NCI-H2107 treated with DMSO at 0.1 percent for 48 hours (cell line): Measurements from ENCODE around the gene ONECUT3.

Experiments used
- DNase-seq: peaks from one replicate; lab custom pipeline; 2025; ENCODE audit not compliant: unreplicated experiment; lab: John Stamatoyannopoulos, UW

ONECUT3 gene

DNA sequence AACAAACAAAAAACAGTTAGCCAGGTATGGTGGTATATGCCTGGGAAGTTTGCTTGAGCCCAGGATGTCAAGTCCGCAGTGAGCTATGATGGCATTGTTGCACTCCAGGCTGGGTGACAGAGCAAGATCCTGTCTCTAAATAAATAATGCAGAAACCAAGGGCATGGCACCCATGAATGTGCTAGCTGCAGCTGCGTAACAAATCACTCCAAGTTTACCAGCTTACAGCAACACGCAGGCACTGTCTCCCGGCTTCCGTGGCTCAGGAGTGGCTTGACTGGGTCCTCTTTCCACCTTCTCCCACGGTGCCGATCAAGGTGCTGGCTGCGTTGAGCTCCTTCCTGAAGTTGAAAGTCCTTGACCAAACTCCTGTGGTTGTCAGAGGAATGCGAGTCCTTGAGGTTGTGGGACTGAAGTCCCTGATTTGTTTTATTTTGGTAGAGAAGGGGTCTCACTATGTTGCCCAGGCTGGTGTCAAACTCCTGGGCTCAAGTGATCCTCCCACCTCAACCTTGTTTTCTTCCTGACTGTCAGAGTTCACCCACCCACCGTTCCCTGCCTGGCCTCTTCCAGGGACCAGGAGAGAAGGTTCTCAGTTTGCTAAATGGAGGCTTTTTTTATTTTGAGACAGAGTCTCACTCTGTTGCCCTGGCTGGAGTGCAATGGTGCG lies 13.2 kb upstream of the ONECUT3 start:
- no peak for DNase-seq

DNA sequence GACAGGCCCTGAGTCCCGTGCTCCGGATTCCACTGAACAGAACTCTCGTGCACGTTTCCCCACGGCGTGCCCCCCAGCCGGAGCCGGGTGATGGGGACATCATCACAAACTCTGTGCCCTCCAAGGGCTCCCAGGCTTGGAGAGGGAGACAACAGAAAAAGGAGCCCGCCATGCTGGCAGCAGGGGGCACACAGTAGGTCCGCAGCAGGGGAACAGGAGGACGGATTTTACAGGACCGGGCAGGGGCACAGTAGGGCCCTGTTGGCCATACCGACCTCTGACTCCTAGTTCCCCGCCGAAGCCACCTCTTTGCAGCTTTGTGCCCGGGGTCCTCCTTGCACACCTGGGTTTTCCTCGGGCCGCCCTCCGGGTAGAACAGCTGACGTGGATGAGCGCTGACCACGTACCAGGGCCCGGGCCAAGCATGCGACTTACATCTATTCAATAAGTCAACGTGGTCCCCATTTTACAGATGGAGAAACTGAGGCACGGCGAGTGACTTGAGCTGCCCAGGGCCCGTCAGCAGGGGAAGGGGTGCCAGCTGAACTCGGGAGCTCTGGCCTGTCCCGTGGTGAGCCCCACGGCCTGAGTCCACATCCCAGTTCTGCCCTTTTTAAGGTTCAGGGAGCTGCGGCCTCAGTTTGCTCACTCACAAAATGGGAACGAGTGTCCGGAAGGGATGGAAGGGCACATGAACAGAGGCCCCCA lies 10.2 kb upstream of the ONECUT3 start:
- no peak for DNase-seq

DNA sequence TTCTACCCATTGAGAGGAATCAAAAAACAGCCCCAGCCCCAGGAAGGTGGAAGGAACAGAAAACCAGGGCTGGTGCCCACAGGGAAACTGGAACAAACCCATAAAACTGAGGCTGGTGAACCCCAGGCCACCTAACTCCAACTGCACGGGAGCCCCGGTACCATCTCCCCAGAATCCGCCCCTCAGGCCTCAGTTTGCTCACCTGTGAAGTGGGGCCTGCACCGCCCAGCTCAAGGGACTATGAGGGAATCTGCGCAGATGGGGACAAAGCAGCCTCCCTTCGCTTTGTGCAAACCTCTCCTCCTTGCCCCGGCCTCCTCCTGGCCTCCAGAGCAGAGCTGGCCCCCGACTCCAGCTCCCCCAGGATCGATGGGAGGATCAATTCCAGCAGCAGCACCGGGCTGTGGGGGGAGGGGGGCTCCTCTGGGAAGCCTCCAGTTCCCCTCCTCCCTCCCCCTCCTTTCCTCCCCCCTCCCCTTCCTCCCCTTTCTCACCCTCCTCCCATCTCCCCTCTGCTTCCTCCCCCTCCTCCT lies 9.1 kb upstream of the ONECUT3 start:
- DNase-seq = no peak

DNA sequence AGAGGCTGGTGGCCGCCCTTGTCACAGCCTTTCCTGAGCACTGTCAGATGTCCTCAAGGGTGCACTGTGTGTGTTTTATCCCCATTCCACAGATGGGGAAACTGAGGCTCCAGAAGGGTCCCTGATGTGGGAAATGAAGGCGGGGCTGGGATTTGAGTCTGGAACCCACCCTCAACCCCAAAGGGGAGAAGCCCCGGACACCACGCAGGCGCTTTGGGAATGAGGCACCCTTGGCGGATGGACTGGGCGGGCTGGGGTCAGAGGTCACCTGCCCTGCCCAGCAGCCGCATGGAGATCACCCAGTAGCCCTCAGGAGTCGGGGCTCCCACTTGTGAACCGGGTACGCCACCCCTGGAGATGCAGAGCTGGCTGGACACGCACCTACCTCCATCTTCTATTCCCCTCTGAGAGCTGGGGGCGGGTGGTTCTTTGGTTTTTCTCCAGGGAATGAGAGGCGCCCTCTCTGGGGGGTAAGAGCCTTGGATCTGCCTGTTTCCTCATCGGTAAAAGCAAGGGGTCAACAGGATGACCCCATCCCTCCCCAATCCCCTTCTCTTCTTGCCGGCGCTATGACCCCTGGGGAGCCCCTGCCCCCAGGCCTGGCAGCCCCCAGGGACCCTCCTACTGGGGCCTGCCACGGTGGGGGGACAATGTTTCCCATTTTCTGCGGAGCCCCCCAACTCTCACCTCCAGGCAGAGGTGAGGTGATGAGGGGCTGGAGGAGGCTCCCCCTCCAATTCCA lies 8.3 kb upstream of the ONECUT3 start:
- DNase-seq = no peak

DNA sequence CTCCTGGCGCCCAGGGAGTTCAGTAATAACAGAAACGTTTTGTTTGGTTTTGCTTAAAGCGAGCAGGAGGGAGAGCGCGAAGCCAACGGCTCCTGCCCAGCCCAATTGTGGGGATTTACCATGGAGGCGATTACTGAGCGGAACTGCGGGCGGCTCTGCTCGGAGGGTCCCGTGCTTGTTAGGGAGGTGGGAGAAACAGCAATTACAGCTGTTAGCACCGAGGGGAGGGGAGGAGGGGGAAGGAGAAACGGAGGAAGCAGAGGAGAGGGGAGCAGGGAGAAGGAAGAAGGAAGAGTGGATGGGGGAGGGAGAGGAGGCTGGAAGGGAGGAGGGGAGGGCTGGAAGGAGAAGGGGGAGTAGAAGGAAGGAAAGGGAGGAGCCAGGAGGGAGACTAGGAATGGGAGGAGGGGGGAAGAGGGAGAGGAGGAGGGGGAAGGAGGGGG lies 7.7 kb upstream of the ONECUT3 start:
- DNase-seq = no peak

DNA sequence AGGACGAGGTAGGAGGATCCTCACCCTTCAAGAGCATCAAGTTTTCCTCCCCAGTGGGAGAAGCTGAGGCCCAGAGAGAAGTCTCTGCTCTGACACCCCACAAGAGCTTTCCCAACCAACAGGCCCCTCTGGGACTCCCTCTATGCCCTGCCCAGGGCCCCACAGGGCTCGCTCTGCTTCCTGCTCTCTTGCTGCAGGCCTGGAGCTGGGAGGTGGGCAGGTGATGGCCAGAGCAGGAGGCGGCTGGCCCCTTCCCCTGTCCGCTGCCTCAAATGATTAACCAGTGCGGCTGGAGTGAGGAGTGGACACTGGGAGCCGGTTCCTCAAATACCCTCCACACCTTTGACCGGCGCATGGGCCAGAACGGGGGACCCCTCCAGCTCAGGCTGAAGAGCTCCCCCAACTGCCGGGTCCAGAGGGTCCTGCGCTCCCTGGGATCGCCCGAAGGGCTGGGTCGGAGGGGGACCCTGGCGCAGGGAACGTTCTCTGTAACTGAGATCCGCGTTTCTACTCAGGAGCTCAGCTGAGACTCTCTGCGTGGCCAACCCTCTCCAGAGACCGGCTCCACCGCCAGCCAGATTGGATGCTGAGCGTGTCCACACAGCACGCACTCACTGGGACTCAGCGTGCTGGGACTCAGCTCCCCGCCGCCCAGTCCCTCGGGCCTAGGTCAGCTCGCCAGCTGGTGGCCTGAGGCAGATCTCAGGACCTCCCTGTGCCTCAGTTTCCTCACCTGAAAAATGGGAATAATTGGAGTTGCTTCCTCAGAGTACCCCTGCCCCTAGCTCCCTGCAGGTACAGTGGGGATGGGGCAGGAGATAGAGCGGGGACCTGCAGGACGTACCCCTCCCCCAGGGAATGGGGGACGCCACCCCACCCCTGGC lies 6.7 kb upstream of the ONECUT3 start:
- no peak for DNase-seq

DNA sequence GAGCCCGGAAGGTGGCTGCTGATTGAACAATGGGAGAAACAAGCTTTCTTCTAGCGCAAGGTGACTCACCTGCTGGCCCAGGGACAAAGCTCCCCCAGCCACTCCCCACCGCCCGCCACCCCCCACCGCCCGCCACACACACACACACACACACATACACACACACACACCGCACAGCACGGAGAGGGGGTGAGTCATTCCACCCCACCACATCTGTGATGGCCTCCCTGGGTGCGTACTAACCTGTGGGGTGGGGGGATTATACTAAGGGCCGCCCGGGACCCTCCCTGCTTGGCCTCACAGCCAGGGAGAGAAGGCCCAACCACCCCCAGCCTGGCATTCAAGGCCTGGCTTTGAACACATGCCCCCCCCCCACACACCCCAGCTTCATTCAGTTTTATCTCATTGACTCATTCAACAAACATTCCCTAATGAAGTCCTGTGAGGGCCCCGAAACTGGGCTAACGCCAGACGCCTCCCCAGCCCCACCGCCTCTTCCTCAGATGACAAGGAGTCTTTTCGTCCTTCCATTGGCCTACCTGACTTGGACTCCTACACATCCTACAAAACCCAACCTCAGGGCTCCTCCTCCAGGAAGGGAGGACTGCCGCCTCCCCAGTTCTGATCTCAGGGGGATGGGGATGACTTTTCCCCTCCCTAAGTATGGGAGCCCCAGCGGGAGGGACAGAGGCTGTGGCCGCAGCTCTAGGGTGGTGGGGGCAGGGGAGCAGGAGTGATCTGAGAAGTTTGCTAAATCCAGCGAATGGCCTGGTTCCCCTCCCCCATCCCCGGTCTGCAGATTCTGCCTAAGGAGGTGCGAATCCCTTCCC lies 5.8 kb upstream of the ONECUT3 start:
- no peak for DNase-seq

DNA sequence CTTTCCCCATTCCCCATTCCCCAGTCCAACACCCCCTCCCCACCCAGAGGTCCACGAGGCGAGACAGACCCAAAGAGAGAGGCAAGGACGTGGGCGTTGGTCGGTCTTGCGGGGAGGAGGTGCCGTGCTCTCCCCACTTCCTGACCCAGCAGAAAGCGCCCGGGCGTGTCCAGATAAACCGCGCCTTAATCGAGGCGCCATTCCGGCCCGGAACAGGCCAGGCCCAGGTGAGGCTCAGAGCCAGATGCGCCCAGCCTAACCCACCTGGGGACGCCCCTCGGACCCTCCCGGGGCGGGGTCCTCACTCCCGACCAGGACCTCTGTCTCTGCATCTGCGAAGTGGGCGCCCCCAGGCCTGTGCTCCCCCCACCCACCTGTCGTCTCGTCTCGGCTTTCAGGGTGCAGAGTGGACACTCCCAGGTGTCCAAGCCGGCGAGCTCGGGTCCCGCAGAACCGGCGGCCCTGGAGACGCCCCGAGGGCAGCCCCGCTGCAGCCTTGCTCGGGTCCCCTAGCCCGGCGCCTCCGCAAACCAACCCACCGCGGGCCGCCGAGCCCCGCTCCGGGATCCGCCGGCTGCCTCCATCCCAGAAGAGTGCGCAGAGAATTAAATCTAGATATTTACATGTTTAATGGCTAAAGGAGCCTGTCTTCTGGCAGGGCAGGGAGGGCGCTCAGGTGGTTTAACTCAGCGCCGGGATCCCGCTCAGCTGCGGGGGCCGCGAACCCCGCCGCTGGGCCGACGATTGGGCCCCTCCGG lies 5.0 kb upstream of the ONECUT3 start:
- no peak for DNase-seq

DNA sequence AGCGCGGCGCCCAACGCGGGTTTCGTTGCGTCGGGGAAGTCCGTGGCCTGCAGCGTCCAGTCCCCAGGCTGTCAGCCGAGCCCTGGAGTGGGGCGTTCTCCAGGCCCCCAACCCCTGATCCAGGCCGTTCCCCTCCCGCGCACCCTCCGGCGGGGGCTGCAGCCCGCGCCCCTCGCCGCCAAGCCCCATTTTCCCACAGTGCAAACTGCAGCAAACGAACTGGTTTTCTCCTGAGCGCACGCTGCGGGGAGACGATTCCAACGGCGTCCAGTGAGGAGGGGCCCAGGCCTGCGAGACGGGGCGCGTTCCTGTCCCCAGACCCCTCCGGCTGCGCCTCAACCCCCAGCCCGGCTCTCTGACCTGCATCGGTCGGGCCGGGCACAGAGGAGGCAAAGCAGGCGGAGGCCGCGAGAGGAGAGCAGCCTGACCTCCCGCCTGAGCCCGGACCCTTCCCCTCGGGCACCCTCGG lies 4.4 kb upstream of the ONECUT3 start:
- no peak for DNase-seq

DNA sequence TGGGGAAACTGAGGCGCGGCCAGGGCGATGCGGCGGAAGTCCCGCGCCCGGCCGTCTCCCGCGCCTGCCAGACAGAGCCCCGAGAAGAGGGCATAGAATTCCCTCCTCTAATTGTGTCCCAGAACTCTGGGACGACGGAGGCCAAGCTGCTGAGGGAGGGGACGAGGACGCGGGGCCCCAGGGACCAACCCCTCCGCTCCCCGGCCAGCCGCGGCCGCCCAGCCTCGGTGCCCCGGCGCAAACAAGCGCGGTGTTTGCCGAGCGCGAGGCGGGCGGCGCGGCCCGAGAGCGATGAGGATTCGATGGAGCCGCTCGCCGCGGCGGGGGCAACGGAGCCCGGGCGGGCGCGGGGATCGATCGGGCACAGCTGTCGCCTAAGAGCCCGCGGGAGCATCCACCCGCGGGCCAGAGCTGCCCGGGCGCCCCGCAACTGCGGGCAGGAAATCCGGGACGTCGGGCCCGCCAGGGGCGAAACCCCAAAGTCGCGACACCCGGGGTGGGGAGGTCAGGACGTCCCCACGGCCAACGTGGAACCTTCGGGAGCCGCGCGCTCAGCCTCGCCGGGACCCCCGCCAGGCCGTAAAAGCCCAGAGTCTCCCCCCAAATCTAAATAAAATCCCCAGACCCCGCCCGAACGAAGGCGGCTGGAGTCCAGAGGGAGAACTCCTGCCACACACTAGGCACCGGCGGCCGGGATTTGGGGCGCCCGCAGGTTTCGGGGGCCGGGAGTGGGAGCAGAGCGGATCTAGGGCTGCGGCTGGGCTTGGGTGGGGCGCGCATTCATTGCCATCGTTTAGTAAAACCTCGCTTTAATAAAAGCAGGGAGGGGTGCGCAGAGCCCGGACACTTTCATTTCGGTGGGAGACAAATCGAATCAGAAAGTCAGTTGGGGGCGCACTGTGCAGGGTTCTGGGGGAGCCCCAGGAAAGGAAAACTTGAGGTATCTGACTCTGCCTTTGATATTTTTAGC lies 3.6 kb upstream of the ONECUT3 start:
- DNase-seq = no peak

DNA sequence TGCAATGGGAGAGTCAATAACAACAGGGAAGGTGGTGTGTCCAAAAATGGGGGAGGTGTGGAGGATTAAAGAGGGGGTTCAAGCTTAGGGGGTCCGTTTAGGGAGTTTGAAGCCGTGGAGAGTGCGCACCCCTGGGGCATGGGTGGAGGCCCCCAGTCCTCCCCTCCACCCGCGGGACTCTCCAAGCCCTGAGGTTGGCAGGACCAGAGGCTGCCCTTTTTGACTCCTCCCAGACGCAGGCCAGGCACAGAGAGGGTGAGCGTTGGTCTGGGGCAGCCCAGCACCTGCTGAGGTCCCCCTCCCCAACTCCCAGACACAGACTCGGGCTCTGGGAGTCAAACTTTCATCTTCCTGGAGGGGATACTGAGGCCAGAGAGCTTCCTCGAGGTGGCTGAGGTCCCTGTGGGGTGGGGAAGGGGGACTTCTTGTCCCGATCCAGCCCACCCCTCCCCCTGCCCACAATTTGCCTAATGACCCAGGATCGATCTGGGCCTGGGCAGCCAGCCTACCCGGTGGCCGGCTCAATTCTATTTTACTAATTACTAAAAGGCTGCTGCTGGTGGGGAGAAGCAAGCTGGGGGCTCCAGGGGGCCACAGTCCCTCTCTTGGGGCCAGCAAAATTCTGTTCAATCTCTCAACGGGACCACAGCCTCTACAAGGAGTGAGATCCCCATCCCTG lies 2.8 kb upstream of the ONECUT3 start:
- DNase-seq = no peak

DNA sequence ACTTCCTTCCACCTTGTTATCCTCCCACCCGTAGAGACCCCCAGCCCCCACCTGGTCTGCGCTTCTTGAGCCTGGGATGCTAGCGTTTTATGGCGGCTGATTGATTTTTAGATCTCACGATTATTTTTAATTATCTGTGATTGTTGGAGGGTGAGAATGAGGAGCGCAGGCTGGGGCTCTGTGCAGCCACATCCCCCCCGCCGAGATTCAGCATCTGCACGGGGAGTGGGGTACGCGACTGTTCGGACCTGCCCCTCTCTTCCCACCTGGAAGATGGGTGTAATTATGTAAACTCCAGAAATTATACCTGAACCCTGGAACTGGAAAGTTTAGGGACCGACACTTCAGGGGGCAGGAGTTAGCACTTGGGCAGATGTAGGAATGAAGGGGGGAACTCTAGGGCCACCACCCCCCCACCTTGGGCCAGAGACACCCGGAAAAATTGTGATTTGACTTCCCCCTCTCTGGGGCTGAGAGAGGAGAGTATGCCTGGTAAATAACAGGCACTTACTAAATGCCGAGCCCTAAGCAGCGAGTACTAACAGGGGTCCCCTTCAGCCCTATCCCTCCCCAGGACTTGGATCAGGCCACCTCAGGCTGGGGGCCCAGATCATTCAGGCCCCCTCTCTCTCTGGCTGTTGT lies 1.8 kb upstream of the ONECUT3 start:
- no peak for DNase-seq

DNA sequence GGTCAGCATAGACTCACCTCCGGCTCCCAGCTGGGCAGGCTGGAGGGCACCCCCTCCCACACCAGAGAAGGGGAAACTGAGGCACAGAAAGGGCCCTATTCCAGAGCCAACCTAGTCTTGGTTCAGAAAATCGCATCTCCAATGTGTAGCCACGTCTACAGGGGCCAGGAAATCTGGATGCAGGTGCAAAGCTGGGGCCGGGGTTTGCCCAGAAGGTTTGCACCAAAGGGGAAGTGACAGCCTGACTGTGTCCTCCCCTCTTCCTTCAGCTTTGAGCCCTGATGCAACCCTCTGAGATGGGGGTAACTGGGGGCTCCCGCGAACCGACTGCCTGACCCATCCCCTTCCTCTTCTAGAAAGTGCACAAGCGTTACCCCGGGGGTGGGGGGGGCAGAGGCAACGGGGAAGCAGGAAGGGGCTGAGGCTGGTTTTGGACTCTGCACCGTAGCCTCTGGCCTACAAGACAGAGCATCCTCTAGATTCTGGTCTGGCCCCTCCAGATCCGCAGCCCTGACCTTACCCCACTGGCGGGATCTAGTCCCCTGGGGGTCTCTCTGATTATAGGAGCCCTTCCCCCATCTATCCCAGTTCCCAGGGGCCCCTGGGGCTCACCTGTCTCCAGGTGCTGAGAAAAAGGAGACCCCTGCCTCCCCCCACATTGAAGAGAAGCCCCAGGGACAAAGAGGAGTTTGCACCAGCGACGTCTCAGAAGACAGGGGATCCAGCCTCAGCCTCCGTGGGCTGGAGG lies 1.1 kb upstream of the ONECUT3 start:
- DNase-seq = no peak

DNA sequence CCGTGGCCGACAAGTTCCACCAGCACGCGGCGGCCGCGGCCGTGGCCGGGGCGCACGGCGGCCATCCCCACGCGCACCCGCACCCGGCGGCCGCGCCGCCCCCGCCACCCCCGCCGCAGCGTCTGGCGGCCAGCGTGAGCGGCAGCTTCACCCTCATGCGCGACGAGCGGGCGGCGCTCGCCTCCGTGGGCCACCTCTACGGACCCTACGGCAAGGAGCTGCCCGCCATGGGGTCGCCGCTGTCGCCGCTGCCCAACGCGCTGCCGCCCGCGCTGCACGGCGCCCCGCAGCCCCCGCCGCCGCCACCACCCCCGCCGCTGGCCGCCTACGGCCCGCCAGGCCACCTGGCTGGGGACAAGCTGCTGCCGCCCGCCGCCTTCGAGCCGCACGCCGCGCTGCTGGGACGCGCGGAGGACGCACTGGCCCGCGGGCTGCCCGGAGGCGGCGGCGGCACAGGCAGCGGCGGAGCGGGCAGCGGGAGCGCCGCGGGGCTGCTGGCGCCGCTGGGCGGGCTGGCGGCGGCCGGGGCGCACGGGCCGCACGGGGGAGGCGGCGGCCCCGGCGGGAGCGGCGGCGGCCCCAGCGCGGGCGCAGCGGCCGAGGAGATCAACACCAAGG lies 821 bp downstream of the ONECUT3 start:
- DNase-seq = no peak

DNA sequence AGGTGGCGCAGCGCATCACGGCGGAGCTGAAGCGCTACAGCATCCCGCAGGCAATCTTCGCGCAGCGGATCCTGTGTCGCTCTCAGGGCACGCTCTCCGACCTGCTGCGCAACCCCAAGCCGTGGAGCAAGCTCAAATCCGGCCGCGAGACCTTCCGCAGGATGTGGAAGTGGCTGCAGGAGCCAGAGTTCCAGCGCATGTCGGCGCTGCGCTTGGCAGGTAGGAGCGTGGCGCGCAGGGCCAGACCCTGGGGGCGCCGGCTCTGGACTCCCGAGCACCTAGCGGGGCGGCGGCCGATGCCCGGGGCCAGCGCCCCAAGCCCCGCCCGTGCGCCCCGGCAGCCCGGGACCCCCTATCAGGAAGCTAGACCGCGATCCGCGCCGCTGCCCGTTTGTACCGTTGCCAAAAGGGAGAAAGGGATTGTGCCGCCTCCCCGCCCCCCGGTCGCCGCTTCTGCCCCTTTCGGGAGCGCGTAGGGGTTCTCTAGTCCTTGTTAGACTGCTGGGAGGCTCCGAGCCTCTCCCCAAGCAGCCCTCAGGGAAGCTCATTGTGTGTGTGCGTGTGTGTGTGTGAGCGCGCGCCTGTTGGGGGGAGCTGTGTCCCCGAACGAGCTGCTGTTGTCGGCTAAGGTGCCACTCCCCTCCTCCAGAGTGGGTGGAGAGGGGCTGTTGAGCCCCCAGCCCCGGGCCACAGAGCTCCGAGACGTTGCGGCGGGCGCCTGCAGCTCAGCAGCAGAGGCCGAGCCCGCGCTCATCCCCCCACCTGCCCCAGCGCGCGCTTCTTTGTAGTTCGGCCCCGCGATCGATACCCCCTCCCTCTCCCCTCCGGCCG lies 1.5 kb downstream of the ONECUT3 start:
- DNase-seq = no peak
